ENCODE measurements around the gene FNDC8.
"Not testable (repeated sequence)": the region's sequence is repeated elsewhere in the genome, so short reads cannot be mapped to it uniquely, and the experiment has no call there.

The FNDC8 gene

DNA sequence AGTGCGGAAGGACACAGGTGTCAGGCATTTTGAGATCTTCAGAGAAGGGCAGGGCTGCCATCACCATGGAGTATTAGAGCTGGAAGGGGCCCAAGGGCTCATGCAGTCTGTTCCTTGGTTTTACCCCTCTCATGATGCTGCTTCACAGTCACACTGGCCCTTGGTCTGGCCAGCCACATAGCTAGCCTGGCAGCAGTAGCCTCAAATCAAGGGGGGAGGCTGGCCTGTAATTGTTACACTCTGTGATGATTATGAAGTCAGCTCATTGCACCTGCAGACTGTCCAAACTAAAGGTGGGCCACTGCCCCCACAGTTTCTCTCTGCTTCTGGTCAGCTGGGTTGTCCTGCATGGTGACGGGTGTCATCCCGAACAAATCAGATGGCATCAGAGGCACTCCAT is at the start of gene FNDC8:
FNDC8 (plus strand) TSS at position 301 of the 400 bp plus-strand sequence; CDS start at position 380, 79 bp downstream.
- no peak for DNase-seq

- DNase-seq = peak; percentile 71
Measured at GRCh38 chr17:35073183-35073790, 48.1 kb upstream of the FNDC8 start.

GRCh38 chr17:35073991-35074627 is 47.3 kb upstream of the FNDC8 start:
- peak; percentile 44 for DNase-seq

- no peak for DNase-seq
Measured at GRCh38 chr17:35074711-35075707, 46.4 kb upstream of the FNDC8 start.

- DNase-seq = no peak
Measured at GRCh38 chr17:35076874-35077273, 44.5 kb upstream of the FNDC8 start.

DNA sequence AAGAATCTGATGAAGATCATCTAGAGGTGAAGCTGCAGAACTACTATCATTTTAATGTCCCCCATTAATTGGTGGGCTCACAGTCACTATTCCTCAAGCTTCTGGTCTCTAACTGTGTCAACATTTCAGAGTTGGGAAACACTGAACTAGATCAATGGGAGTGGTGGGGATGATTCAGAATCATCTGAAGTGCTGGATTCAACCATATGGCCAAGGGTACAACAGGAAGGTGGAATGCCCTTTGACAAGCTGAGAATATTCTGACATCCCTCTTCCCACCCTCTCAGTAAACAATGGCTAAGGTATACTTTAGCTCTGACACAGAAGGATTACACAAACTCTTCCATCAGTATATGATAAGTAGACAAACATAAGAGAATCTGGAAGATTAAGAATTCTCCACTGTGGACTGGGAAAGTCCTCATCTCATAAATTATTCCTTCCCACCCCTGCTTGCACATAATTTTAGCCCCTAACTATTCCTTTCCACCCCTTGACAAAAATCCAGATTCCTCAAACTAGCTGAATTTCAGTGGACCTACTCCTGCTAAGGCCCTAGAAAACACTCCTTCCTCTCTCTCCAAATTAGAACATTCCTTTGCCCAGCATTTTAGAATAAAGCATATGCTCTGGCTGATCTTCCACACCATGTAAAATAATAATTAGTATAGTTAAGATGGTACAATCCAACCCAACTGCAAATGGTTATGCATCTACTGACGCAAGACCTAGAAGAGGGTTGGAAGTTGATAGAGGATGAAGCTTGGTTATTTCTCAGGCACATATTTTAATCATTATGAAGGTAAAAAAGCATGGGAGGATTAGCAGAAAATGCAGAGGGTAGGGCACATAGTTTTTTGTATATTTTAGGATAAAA is 41.6 kb upstream of the FNDC8 start:
- DNase-seq = no peak

DNA sequence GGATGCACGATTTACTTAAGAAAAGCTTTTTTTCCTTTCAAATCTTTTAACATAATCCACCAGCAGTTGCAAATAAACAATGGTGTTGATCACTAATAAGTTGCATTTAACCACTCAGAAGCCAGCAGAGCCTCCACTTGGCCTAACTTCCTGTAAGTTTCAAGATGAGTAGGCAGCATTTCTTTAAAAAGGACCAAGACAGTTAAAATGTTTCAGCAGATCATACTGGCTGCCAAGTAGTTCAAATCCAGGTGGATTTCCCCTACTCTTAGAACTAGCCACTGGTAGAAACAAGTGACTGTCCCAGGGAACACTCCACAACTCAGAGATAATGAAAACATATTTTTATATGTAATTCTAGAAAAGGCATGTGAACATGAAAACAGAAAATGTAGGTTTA is 40.9 kb upstream of the FNDC8 start:
- peak; percentile 26 for DNase-seq

DNA sequence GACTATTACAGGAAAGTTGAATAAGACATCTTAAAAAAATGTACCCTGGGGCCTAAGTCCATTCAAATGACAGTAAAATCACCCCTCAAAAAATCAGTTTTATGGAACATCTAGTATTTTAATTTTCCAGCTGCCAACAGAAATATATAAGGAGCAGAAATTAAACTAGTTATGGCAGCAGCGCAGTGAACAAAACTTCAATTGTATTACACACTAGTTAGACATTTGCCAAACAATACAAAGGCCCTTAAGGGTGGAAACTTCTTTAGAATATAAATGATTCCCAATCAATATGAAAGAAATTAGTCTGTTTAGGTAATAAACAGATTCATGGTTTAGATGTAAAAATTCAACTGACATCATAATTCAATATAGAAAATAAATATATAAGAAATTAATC is 39.8 kb upstream of the FNDC8 start:
- no peak for DNase-seq

GRCh38 chr17:35082073-35082657 is 39.2 kb upstream of the FNDC8 start:
- DNase-seq = peak; percentile 67

DNA sequence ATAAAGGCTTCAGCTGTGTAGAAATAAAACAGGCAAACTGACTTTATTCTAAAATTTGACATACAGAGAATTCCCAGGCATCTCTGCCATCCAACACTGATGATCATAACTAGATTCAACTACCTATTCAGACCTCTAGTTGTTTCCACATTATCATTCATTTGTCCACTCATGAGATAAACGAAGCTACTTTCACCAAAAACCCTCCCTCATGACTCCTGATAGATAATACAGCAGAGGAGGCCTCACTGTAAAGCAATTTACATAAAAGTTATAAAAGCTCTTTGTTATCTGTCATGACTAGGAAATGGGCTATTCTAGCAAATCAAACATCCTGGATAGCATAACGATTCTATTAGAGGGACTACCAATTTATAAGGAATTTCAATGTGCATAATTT is 38.3 kb upstream of the FNDC8 start:
- no peak for DNase-seq

DNA sequence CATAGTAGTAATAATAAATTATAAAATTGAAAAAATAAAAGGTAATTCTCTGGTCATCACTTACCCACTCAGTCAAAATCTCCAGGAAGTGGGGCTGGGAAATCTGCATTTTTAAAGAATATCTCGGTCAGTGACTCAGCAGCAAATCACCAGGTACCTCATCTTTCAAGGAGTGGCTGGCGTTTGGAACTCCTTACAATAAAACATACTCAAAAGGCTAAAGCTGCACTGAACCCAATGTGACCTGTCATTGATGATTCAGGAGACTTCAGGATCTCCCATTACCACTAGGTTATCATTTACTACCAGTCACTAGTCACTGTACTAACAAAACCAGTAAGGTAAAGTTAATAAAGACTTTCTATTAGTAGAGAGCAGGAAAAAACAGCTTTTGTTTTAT is 36.4 kb upstream of the FNDC8 start:
- DNase-seq = peak; percentile 36

DNA sequence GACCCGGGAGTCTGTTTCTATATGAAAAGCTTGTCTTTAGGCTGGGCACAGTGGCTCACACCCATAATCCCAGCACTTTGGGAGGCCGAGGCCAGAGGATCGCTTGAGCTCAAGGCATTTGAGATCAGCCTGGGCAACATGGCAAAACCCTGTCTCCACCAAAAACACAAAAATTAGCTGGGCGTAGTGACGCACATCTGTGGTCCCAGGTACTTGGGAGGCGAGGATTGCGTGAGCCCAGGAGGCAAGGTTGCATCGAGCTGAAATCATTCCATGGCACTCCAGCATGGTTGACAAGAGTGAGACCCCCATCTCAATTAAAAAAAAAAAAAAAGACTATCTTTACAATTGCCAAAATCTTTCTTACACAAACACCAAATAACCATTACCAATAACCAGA is 35.3 kb upstream of the FNDC8 start:
- no peak for DNase-seq

DNA sequence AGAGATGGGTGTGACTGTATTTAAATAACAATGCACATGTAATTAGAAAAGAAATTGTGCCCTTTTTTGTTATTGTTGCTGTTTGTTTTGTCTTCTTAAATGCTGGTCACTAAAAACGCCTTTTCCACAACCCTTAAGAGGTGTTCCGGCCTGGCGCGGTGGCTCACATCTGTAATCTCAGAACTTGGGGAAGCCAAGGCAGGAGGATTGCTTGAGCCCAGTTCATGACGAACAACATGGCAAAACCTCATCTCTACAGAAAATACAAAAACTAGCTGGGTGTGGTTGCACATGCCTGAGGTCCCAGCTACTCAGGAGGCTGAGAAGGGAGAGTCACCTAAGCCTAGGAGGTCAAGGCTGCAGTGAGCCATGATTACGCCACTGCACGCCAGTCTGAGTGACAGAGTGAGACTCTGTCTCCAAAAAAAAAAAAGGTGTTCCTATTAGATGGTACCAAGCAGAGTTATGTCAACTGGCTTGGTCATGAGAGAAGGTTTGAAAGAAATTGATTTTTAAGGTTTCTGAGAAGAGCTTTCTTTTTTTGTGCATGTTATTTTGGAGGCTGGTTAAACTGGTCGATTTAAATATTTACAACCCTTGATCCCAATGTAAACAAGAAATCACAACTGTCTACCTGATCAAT is 34.4 kb upstream of the FNDC8 start:
- DNase-seq = peak; percentile 10

GRCh38 chr17:35087731-35088355 is 33.6 kb upstream of the FNDC8 start:
- peak; percentile 49 for DNase-seq

GRCh38 chr17:35088356-35088880 is 33.0 kb upstream of the FNDC8 start:
- no peak for DNase-seq

DNA sequence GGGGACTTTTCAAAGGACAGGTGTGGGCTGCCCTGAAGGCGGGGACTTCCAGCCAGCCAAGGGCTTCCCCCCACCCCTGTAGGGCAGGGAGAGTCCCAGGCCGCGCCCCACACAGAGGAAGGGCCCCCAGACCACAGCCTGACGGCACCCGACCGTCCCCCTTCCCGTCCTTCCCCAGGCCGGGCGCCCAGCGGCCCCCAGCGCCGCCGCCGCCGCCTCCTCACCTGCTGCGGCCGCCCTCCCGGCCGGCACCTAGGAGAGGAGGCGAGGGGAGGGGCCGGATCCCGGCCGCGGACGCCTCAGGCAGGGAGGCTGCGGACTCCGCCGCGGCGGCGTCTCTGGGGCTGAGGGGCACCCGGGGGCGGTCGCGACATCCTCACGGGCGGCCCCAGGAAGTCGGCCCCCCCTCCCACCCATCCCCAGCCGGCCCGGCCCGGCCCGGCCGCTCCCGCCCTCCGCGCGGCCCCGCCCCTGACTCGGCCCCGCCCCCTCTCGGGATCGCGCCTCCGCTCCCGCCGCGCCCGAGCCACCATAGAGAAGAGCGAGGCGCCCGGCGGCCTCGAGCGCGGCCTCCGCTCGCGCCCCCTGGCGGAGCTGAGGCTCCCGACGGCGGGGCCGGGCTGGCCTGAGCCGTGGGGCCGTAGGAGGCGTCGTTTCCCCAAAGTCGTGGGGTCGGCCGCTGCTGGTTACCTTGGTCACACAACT is 32.4 kb upstream of the FNDC8 start:
- peak; percentile 89 for DNase-seq

DNA sequence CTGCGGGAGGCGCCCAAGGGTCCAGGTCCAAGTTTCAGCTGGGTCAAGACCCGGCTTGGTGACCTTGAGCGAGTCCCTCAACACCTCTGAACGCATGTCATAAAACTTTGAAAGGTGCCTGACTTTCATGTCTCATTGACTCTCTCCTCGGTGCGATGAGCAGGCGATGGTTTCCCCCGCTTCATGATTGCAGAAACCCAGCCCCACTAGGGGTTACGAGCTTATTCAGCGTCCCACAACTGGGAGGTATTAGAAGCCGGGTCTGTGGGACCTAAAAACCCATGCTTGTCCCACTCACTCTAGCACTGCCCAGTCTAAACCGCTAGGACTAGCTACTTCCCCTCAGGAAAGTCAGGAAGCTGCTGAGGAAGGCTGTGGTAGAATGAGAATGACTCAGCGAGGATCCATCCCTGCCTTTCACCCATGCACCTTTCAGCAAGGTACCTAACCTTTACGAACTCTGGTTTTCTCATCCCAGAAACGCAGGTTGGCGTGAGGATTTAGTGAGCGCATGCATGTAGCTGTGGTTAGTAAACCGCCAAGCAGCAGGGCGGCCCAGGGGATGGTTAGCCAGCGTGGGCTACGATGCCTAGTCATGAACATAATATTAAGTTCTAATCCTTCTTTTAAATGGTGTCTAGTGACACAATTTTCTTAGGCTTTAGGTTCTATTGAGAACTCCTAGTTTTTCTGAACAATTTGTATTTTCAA is 31.7 kb upstream of the FNDC8 start:
- peak; percentile 65 for DNase-seq

- not testable (repeated sequence) for DNase-seq
Measured at GRCh38 chr17:35090707-35091106, 30.7 kb upstream of the FNDC8 start.

DNA sequence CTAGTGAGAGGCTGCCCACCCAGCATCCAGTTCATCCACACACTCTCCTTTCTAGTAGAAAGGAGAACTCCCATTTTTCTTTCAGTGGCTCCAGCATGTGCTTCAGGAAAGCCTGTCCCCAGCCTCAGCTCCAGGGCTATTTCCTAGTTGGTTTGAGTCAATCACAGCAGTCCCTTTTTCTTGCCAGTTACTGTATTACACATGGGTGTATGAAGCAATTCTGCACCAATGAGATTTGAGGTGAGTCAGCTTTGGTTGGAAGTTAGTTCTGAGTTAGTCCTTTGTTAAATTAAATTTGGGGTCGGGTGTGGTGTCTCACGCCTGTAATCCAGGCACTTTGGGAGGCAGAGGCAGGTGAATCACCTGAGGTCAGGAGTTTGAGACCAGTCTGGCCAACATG is 26.5 kb upstream of the FNDC8 start:
- DNase-seq = no peak

DNA sequence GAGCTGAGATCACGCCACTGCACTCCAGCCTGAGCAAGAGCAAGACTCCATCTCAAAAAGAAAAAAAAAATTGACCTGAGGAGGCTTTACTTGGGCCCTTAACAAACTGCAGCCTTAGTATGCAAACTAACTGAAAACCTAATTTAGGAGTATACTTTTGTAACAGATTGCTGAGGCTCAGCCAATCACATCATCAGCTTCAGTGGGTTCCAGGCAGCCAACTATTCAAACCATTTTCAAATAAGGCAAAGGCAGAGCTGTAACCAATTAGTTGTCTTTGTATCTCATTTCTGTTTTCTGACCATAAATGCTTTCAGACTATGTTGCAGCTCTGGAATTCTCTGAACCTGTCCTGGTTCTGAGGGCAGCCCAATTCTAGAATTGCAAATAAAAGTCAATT is 25.7 kb upstream of the FNDC8 start:
- DNase-seq = no peak

Measured in CD4-positive, alpha-beta T cell treated with Interleukin-4 for 4 hours (primary cell).